Measurements from ENCODE around the gene KCNJ6. TPM values are rescaled to one million over a fixed set of nuclear protein-coding genes. Genes with fewer than 3 reads are reported as not detected.
A peak's percentile ranks its signal among the peaks of the same experiment; 100 is the strongest.
"Not testable (repeated sequence)": the region's sequence is repeated elsewhere in the genome, so short reads cannot be mapped to it uniquely, and the experiment has no call there.

The KCNJ6 gene
- total RNA-seq, 1 experiment from 2014 or later: not detected

DNA sequence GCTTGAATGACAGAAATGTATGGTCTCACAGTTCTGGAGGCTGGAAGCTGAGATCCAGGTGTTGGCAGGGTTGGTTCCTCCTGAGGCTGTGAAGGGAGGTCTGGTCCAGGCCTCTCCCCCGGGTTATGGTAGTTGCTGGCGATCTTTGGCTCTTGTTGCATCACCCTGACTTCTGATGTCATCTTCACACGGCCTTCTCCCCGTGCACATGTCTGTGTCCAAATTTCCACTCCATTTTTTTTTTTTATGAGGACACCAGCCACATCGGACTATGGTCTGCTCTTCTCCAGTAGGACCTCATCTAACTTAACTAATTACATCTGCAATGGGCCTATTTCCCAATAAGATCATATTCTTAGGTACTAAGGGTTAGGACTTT lies 232.2 kb downstream of the KCNJ6 start:
- DNase-seq (ENCODE audit: low read depth): no peak

- DNase-seq (ENCODE audit: low read depth): no peak
Measured at GRCh38 chr21:37683396-37684114, 232.7 kb downstream of the KCNJ6 start.

- no peak for DNase-seq (ENCODE audit: low read depth)
Measured at GRCh38 chr21:37682966-37683365, 233.3 kb downstream of the KCNJ6 start.

DNA sequence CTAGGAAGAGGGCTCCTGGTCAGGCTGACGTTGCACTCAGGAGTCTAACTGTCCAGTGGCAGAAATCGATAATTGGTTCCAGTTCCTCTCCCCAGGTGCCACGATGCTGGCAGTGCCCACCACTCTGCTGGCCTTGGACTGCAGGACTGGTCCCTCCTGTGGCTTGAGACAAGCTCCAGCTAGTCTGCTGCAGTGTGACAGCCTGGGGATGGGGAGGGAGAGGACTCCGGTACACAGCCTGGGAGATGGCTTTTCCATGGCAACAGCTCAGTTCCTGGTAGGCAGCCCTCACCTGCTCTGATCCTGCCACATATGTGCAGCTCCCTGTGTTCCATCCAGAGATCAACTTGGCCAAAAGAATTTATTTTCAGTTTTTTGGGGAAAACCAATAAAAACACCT lies 239.3 kb downstream of the KCNJ6 start:
- DNase-seq (ENCODE audit: low read depth): no peak

- DNase-seq (ENCODE audit: low read depth): peak; percentile 31
Measured at GRCh38 chr21:37675202-37675801, 241.0 kb downstream of the KCNJ6 start.

- no peak for DNase-seq (ENCODE audit: low read depth)
Measured at GRCh38 chr21:37673801-37674575, 242.3 kb downstream of the KCNJ6 start.

DNA sequence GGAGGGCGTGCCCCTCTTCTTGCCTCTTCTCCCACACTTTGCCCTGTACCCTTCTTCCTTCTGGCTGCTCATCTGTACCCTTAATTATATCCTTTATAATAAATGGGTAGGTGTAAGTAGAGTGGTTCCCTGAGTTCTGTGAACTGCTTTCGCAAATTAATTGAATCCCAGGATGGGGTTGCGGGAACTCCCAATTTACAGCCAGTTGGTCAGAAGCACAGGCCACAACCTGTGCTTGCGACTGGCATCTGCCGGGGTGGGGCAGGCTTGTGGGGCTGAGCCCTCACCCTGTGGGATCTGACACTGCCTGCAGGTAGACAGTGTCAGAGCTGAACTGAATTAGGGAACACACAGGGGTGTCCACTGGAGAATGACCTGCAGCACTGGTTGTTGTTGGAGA lies 244.9 kb downstream of the KCNJ6 start:
- DNase-seq (ENCODE audit: low read depth): no peak

GRCh38 chr21:37670883-37671282 lies 245.4 kb downstream of the KCNJ6 start:
- DNase-seq (ENCODE audit: low read depth): no peak

DNA sequence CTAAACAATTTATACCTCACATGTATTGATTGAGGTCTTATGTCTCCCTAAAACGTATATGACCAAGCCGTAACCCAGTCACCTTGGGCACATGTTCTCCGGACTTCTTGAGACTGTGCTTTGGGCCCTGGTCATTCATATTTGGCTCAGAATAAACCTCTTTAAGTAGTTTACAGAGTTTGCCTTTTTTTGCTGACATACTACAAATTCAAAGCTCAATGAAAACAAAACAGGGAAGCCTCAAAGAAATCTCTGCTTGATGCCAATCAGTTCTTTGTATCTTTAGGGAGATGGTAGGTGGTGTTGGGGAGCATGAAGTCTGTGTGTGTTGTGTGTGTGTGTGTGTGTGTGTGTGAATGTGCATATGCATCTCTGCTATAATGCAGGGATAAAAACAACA lies 247.0 kb downstream of the KCNJ6 start:
- DNase-seq (ENCODE audit: low read depth): no peak

GRCh38 chr21:37668462-37669239 lies 247.6 kb downstream of the KCNJ6 start:
- no peak for DNase-seq (ENCODE audit: low read depth)

DNA sequence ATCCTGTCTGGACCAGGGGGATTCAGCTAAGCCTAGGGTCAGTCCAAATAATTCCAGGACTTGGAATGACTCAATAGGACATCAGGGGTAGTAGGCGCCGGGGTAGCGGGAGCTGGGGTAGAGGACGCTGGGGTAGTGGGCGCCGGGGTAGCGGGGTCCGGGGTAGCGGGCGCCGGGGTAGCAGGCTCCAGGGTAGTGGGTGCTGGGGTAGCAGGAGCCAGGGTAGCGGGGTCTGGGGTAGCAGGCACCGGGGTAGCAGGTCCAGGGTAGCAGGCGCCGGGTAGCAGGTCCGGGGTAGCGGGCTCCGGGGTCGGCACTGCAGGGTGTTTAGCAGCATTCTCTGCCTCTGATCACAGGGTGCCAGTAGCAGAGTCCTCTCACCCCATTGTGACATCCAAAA lies 248.9 kb downstream of the KCNJ6 start:
- DNase-seq (ENCODE audit: low read depth): no peak

DNA sequence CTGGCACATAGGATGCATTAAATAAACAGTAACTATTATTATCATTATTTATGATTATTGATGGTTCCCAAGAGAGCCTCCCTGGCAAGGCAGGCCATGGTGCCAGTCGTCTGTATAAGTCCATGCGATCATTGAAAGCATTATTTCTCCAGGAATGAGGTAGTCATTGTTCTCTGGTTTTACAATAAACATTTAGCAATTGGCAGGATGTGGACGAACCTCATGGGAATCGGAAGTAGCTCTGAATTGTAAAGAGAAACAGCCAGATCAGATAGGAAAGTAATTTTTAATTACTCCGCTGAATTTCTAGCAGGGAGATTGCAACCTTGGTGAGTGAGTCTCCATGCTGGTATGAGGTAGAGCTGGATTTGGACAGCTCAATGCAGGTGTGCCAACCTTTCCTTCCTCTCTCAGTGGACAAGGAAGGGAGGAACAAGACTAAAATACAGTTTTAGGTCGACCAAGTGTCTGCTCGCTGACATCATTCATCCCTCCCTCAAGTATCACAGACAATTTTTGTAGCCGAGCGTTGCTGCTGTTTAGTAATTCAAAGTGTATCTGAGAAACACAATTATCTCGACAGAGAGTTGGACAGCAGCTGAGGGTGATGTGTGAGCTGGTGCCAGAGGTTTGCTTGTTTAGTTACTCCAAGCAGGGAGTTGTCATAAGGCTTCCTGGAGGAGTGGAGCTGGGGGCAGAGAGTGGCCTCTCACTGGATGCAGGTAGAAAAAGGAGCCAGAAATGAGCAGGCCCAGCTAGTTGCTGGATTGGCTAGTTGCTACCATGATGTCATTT lies 250.8 kb downstream of the KCNJ6 start:
- no peak for DNase-seq (ENCODE audit: low read depth)

GRCh38 chr21:37662227-37662626 lies 254.0 kb downstream of the KCNJ6 start:
- DNase-seq (ENCODE audit: low read depth): not testable (repeated sequence)

DNA sequence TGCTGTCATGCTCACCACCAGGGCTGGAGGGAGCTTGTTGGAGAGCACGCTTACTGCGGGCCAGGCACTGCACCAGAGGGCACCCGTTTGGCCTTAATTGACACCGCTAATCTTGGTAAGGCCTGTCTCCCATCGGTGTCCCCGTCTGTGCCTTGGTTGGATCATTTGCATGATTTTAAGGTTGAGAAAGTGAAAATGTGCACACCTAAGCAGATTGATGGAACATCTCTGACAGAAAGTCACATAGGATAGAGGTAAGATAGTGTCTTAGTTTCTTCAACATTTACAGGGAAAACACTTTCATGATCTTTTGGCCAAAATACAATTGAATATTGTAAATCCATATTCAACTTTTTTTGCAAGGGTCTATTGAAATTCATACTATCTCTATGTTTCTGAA lies 255.5 kb downstream of the KCNJ6 start:
- no peak for DNase-seq (ENCODE audit: low read depth)

- no peak for DNase-seq (ENCODE audit: low read depth)
Measured at GRCh38 chr21:37659874-37660273, 256.4 kb downstream of the KCNJ6 start.

DNA sequence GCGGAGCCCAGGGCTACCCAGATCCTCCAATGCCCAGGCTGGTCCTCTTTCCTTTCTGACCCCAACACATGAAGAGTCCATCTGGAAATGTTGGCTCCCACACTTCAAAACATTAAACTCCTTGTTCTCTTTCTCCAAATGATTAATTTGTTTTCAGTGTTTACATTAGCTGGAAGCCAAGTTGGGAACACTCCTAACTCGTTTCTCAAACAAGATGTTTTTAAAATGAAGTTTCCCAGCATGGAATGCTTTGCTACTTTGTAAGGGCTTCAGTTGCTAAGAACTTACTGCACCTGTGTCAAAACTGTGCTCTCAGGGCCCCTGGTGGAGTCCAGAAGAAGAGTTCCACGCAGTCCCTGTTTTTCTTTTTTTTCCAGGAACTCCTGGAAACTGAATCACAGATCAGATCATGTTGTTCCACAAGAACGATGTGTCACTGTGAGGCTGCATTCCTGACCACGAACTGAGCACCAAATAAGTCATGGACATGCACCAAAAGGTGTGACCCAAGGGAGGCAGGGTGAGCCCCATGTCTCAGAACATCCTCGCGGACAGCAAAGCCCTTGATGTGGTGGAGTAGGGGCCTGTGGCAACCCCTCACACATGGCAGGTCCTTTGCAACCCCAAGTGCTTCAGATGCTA lies 257.3 kb downstream of the KCNJ6 start:
- peak; percentile 45 for DNase-seq (ENCODE audit: low read depth)

- no peak for DNase-seq (ENCODE audit: low read depth)
Measured at GRCh38 chr21:37658121-37658816, 258.0 kb downstream of the KCNJ6 start.

GRCh38 chr21:37656899-37657298 lies 259.4 kb downstream of the KCNJ6 start:
- DNase-seq (ENCODE audit: low read depth): no peak

GRCh38 chr21:37655611-37656300 lies 260.5 kb downstream of the KCNJ6 start:
- DNase-seq (ENCODE audit: low read depth): no peak

DNA sequence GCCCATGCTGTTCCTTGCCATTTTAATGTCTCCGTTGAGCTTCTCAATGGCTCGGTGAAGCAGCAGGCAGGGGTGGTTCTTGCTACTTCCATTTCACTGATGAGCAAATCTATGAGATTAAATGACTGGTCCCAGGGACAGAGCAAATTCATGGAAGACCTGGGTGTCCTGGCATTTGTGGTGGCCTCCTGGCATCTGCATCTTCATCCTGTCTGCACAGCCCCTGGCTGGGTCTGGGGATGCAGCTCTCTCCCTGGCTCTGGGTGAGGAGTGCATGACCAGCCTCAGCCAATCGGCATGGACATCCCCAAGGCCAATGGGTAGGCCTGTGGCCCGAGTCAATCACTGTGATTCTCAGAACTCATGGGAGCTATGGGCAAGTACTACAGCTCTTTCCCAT lies 261.7 kb downstream of the KCNJ6 start:
- DNase-seq (ENCODE audit: low read depth): no peak

Data from RPMI7951 (cell line).